Hematopoietic multipotent progenitor cell treated with erythropoietin and hydrocortisone succinate and interleukin-3 and kit ligand, for 4 days (in vitro differentiated cells): ENCODE results near the gene ZACN.
A peak's percentile ranks its signal among the peaks of the same experiment; 100 is the strongest.

Experiments used
- DNase-seq: peaks from one replicate; pipeline ENCODE4 v3.0.0-alpha.2; 2015

The ZACN gene

GRCh38 chr17:76083536-76084182, 4.7 kb downstream of the ZACN start:
- DNase-seq, result peak; percentile 35

- no peak for DNase-seq
These were observed 6.2 kb downstream of the ZACN start for GRCh38 chr17:76085066-76085730.

- DNase-seq, result no peak
These were observed 6.9 kb downstream of the ZACN start for GRCh38 chr17:76085731-76086366.

GRCh38 chr17:76086384-76086783, 7.4 kb downstream of the ZACN start:
- DNase-seq, result no peak

- DNase-seq, result no peak
These were observed 8.5 kb downstream of the ZACN start for GRCh38 chr17:76087531-76087930.

GRCh38 chr17:76088041-76088867, 9.3 kb downstream of the ZACN start:
- no peak for DNase-seq

GRCh38 chr17:76088868-76089576, 10.0 kb downstream of the ZACN start:
- DNase-seq, result no peak

GRCh38 chr17:76089680-76090516, 10.9 kb downstream of the ZACN start:
- DNase-seq, result no peak

GRCh38 chr17:76090517-76091129, 11.6 kb downstream of the ZACN start:
- no peak for DNase-seq

- peak; percentile 37 for DNase-seq
These were observed 12.7 kb downstream of the ZACN start for GRCh38 chr17:76091526-76092286.

- DNase-seq, result no peak
These were observed 13.8 kb downstream of the ZACN start for GRCh38 chr17:76092526-76093413.

GRCh38 chr17:76094046-76094445, 15.1 kb downstream of the ZACN start:
- DNase-seq, result no peak

- no peak for DNase-seq
These were observed 17.0 kb downstream of the ZACN start for GRCh38 chr17:76095943-76096342.

- no peak for DNase-seq
These were observed 18.8 kb downstream of the ZACN start for GRCh38 chr17:76097716-76098295.

GRCh38 chr17:76102944-76103273, 23.9 kb downstream of the ZACN start:
- DNase-seq, result no peak

GRCh38 chr17:76103274-76104139, 24.5 kb downstream of the ZACN start, which contains the start of gene EXOC7:
TSS of gene EXOC7 (minus strand) at chr17:76103787. CDS start at chr17:76103692, 95 bp downstream.
- peak; percentile 97 for DNase-seq

GRCh38 chr17:76104140-76104895, 25.3 kb downstream of the ZACN start:
- no peak for DNase-seq
